K562 (cell line): ENCODE results near the gene KRTAP22-1. TPM values are rescaled to one million over a fixed set of nuclear protein-coding genes. Genes with fewer than 3 reads are reported as not detected.

Experiments
- ATAC-seq: fragments of 200-7000 bp; cut with Tn5 transposase; 3 replicates; pipeline ENCODE4 v1.9.1; 2020; ENCODE audit warnings: moderate library complexity
- BruUV-seq: library from RNA; stranded (reverse); fragments of 400-500 nt; replicated peaks from 2 replicates; lab custom pipeline; 2021; lab: Mats Ljungman, UMichigan
- CTCF ChIA-PET: fragments of 300-600 bp; formaldehyde crosslinking; extraction: SDS; loops from one replicate; lab custom pipeline; 2021; ENCODE audit warnings: low intra/inter-chr PET ratio; lab: Yijun Ruan, JAX
- POLR2A ChIA-PET: fragments of 300-600, 350-650 bp; sonication (Branson Sonifier 250); formaldehyde crosslinking; extraction: SDS; loops from one replicate; lab custom pipeline; 2021; ENCODE audit warnings: antibody characterized with exemption, inconsistent platforms; lab: Yijun Ruan, JAX
- DNase-seq, 4 experiments: peaks; one replicate each; pipeline versions ENCODE4 v3.0.0 to v3.0.0-alpha.2; 2011 to 2018; ENCODE audit warnings: low spot score in 3 of 4, mixed read lengths in 3 of 4; ENCODE audit errors: extremely low read depth in 1 of 4
- FAIRE-seq: peaks from 2 replicates; lab custom pipeline; 2011; peaks lifted over from hg19 to GRCh38; lab: Jason Lieb, UNC
- H2AFZ ChIP-seq: 2 replicates; pipeline ENCODE4 v1.6.0; 2011; ENCODE audit warnings: low read depth, low read length, control low read depth, inconsistent platforms
- H3K27ac ChIP-seq: fragments of 200-600 bp; 3 replicates; pipeline ENCODE4 v1.8.0; 2011; ENCODE audit warnings: low read depth, mild to moderate bottlenecking, control low read depth, inconsistent platforms, low read length, moderate library complexity, mixed read lengths; ENCODE audit errors: extremely low read depth
- H3K27me3 ChIP-seq, 2 experiments: fragments of 300-600 bp in 1 of 2; 2 replicates in 1 of 2; 3 replicates in 1 of 2; pipeline versions ENCODE4 v1.6.0 to v1.8.0; 2011; ENCODE audit warnings: inconsistent platforms in 2 of 2, low read length in 2 of 2, mild to moderate bottlenecking in 1 of 2, mixed read lengths in 1 of 2, moderate library complexity in 1 of 2; ENCODE audit not compliant: control insufficient read depth in 2 of 2, insufficient read depth in 2 of 2
- H3K36me3 ChIP-seq: fragments of 300-600 bp; 3 replicates; pipeline ENCODE4 v1.8.0; 2011; ENCODE audit warnings: mild to moderate bottlenecking, low read length, inconsistent platforms; ENCODE audit not compliant: control insufficient read depth, insufficient read depth
- H3K4me1 ChIP-seq, 2 experiments: fragments of 200-600 bp in 1 of 2; replicated peaks in 1 of 2; 2 replicates in 1 of 2; 3 replicates in 1 of 2; pipeline versions ENCODE4 v1.5.1 to v1.8.0; 2011; ENCODE audit warnings: inconsistent platforms in 2 of 2, low read length in 2 of 2, mild to moderate bottlenecking in 1 of 2, mixed read lengths in 1 of 2, moderate library complexity in 1 of 2; ENCODE audit not compliant: control insufficient read depth in 2 of 2, insufficient read depth in 2 of 2
- H3K4me2 ChIP-seq: 2 replicates; pipeline ENCODE4 v1.6.1; 2011; ENCODE audit warnings: low read length, control low read depth, inconsistent platforms, mixed read lengths; ENCODE audit not compliant: insufficient read depth
- H3K4me3 ChIP-seq: fragments of 200-600 bp; sonication (generic), shearing (Covaris generic); 2 replicates; pipeline ENCODE4 v1.5.1; 2016; ENCODE audit warnings: control low read depth, inconsistent platforms
- H3K79me2 ChIP-seq: fragments of 200-600 bp; 3 replicates; pipeline ENCODE4 v1.8.0; 2011; ENCODE audit warnings: low read length, inconsistent platforms; ENCODE audit not compliant: control insufficient read depth, insufficient read depth
- H3K9ac ChIP-seq, 2 experiments: 2 replicates each; pipeline versions ENCODE4 v1.6.0 to v1.6.1; 2011; ENCODE audit warnings: low read depth in 2 of 2, low read length in 2 of 2, control low read depth in 1 of 2, inconsistent platforms in 1 of 2, mild to moderate bottlenecking in 1 of 2, mixed read lengths in 1 of 2; ENCODE audit not compliant: insufficient read depth in 1 of 2
- H3K9me1 ChIP-seq: one replicate; pipeline ENCODE4 v1.6.0; 2011; ENCODE audit warnings: inconsistent platforms, mild to moderate bottlenecking, low read length, moderate library complexity; ENCODE audit not compliant: control insufficient read depth, insufficient read depth
- H3K9me3 ChIP-seq: replicated peaks from 2 replicates; pipeline ENCODE4 v1.5.1; 2011; ENCODE audit warnings: low read depth, low read length, inconsistent platforms; ENCODE audit not compliant: control insufficient read depth, insufficient read depth
- H4K20me1 ChIP-seq: replicated peaks from 2 replicates; pipeline ENCODE4 v1.6.1; 2011; ENCODE audit warnings: low read length, inconsistent platforms, mixed read lengths; ENCODE audit not compliant: control insufficient read depth, insufficient read depth
- CEBPB ChIP-seq: fragments of 450-650 bp; IDR thresholded peaks from 2 replicates; pipeline ENCODE4 v1.6.1; 2016; ENCODE audit warnings: missing genetic modification characterization, missing compliant biosample characterization
- EHMT2 ChIP-seq: fragments of 450-650 bp; IDR thresholded peaks from 2 replicates; pipeline ENCODE4 v1.6.1; 2018; ENCODE audit warnings: antibody characterized with exemption
- GATAD2A ChIP-seq: fragments of 450-650 bp; IDR thresholded peaks from 2 replicates; pipeline ENCODE4 v1.6.1; 2017
- HNRNPH1 ChIP-seq: fragments of 200-400 bp; formaldehyde crosslinking; optimal IDR thresholded peaks from 2 replicates; pipeline ENCODE3; 2017; ENCODE audit warnings: low read depth, mild to moderate bottlenecking, low read length, moderate library complexity
- MYNN ChIP-seq, 2 experiments: sonication (generic); formaldehyde crosslinking in 1 of 2; IDR thresholded peaks; 2 replicates each; pipeline versions ENCODE4 v1.5.0 to v1.6.1; 2016 to 2020; ENCODE audit warnings: antibody characterized with exemption in 1 of 2, missing genetic modification reagents in 1 of 2
- POU5F1 ChIP-seq: fragments of 150-350 bp; IDR thresholded peaks from 2 replicates; pipeline ENCODE4 v1.6.1; 2014; ENCODE audit warnings: borderline replicate concordance, low read length, low read depth, mild to moderate bottlenecking; ENCODE audit not compliant: partially characterized antibody
- ZNF133 ChIP-seq: fragments of 250-450 bp; sonication (Bioruptor Pico); IDR thresholded peaks from 2 replicates; pipeline ENCODE4 v1.4.0; 2020; ENCODE audit warnings: mild to moderate bottlenecking
- ZNF707 ChIP-seq: fragments of 250-450 bp; sonication (Bioruptor Pico); conservative IDR thresholded peaks from 2 replicates; pipeline ENCODE4 v1.8.0; 2022; ENCODE audit warnings: inconsistent platforms, mild to moderate bottlenecking, moderate library complexity
- WGBS: fragments of 100-300 bp; shearing (Covaris generic); methylation state at CpG from one replicate; pipeline ENCODE4 v1.1.6; 2016; ENCODE audit warnings: low coverage, mixed read lengths; ENCODE audit not compliant: insufficient coverage; ENCODE audit errors: missing lambda C conversion rate; 5-methylcytosine and 5-hydroxymethylcytosine counted together
- in situ Hi-C: fragments of 300-500 bp; cut with MboI; formaldehyde crosslinking; loops from 4 replicates; pipeline ENCODE4 v1.15.0; 2018; ENCODE audit warnings: inconsistent platforms, mixed read lengths
- intact Hi-C: fragments of 100-400 bp; cut with micrococcal nuclease; formaldehyde crosslinking; loops from 2 replicates; pipeline ENCODE4 v1.14.2; 2022
- polyA plus RNA-seq, 8 experiments: library from polyadenylated mRNA; depleted of rRNA in 4 of 8; stranded (reverse) in 5 of 8; unstranded in 3 of 8; fragments of >200 nt; fragmentation: Nextera tagmentation in 2 of 8; fragmentation: Illumina TruSeq in 1 of 8; extraction: Ambion mirVana in 2 of 8; extraction: Trizol in 1 of 8; gene quantifications; 2 replicates each; pipeline versions ENCODE4 v1.2.1 to v1.2.3, GENCODE V29; 2011 to 2014; ENCODE audit warnings: inconsistent platforms in 1 of 8, missing spikeins in 1 of 8
- total RNA-seq, 7 experiments: library from RNA; depleted of rRNA in 6 of 7; stranded (reverse); fragments of >200 nt in 6 of 7; fragmentation: Illumina TruSeq in 2 of 7; extraction: Trizol in 2 of 7; gene quantifications; 2 replicates each; pipeline versions ENCODE4 v1.2.1 to v1.2.3, GENCODE V29; 2011 to 2021; ENCODE audit warnings: low replicate concordance in 1 of 7

Gene KRTAP22-1
- total and polyA plus RNA-seq, 9 of the 15 experiments (the other 6 are each of a cell fraction or from before 2014, with no cell fraction given), result not detected

DNA sequence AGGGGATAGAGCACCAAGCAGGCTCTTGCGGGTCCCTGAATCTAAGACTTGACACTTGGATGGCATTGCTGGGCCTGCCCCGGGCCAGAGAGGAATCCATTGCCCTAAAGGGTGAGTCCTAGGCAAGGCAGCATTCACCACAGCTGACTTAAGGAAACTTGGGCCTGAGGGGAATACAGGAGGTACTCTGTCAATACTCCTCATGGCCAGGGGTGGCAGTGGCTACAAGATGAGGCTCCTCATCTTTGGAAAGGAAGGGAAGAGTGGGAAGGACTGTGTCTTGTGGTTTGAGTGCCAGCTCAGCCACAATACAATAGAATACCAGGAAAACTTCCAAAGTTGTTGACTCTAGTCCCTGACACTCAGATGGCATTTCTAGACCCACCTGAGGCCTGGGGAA, 5.1 kb downstream of the KRTAP22-1 start:
- Histone ChIP-seq H3K4me2 (no peak overlapping the region), H3K79me2 (no peaks in the 10 kb centered on the region), H3K9ac (no peak overlapping the region), H3K4me3 (no peak overlapping the region), H3K27me3 (no peaks in the 10 kb centered on the region), H3K9me1 (no peaks in the 10 kb centered on the region), H2AFZ (no peak overlapping the region), H3K36me3 (no peaks in the 10 kb centered on the region), H3K9me3 (peaks cover 4% of the 10 kb centered on the region), H3K4me1 (no peaks in the 10 kb centered on the region)
- POLR2A ChIA-PET, result no interaction called here
- in situ Hi-C loops, result no loop called here
- no peak for FAIRE-seq
- WGBS, result 0% methylated on average over 2 of the region's 2 CpGs
- DNase-seq, result no peak
- CTCF ChIA-PET, result no interaction called here
- no TSS peak for BruUV-seq
- no peak for ATAC-seq
- TF ChIP-seq CEBPB (tag), result no peak
- no peak for TF ChIP-seq GATAD2A
- no peak for TF ChIP-seq EHMT2
- TF ChIP-seq POU5F1, result no peak
- TF ChIP-seq ZNF133 (CRISPR knock-in tag), result no peak
- TF ChIP-seq HNRNPH1, result no peak
- TF ChIP-seq MYNN (IDR thresholded peaks at IDR 0.05), result no peak
- no peak for TF ChIP-seq MYNN (CRISPR knock-in tag; IDR thresholded peaks at IDR 0.05)
- TF ChIP-seq, all 486 proteins: peak for 0
- Histone ChIP-seq H4K20me1 (no peaks in the 10 kb centered on the region), H3K27ac (no peak overlapping the region)
- intact Hi-C loops, result no loop called here

DNA sequence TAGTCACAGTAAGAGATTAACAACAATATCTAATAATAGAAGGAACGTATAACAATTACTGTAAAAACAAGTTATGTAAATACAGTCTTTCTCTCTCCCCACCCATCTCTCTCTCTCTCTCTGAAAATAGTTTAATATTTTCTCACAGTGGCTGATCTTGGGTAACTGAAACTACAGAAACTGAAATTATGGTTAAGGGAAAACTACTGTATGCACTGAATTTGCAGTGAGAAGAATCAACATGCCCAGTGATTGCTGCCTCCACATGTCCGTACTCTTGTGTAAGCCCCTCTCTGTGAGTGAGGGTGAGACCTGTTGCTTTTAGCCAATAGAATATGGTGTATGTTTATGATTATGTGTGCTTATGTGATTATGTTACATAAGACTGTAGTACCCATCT, 11.2 kb downstream of the KRTAP22-1 start:
- Histone ChIP-seq H3K79me2 (no peaks in the 10 kb centered on the region), H3K27me3 (no peaks in the 10 kb centered on the region), H3K4me2 (no peak overlapping the region), H3K9me1 (no peaks in the 10 kb centered on the region), H3K27ac (no peak overlapping the region), H3K36me3 (no peaks in the 10 kb centered on the region), H3K4me1 (no peaks in the 10 kb centered on the region), H2AFZ (no peak overlapping the region), H4K20me1 (no peaks in the 10 kb centered on the region), H3K9me3 (peaks cover 5% of the 10 kb centered on the region; the same call in 1 of the 2 replicates), H3K9ac (no peak overlapping the region), H3K4me3 (no peak overlapping the region)
- POLR2A ChIA-PET, result no interaction called here
- CTCF ChIA-PET, result no interaction called here
- no peak for DNase-seq
- WGBS, result 6% methylated on average over 2 of the region's 2 CpGs
- intact Hi-C loops (no loop called here), in situ Hi-C loops (no loop called here)
- FAIRE-seq, result no peak
- TF ChIP-seq ZNF707 (CRISPR knock-in tag), result no peak
- no TSS peak for BruUV-seq
- no peak for ATAC-seq
